A549 (cell line): Measurements from ENCODE around the gene UNC5A. TPM values are rescaled to one million over a fixed set of nuclear protein-coding genes. Genes with fewer than 3 reads are reported as not detected.

Source experiments
- ATAC-seq, 2 experiments: fragments of 200-7000 bp in 1 of 2; fragments of >200 bp in 1 of 2; cut with Nextera tagmentation in 1 of 2; cut with Tn5 transposase in 1 of 2; 3 replicates each; pipeline versions ENCODE4 v1.8.0 to v1.9.1; 2018 to 2020; ENCODE audit warnings: mild to moderate bottlenecking in 1 of 2, moderate library complexity in 1 of 2
- CTCF ChIA-PET: fragments of 300-600 bp; sonication (Branson Sonifier 250); formaldehyde crosslinking; extraction: SDS; loops from one replicate; lab custom pipeline; 2021; ENCODE audit warnings: antibody characterized with exemption, inconsistent platforms; lab: Yijun Ruan, JAX
- POLR2A ChIA-PET: fragments of 350-600 bp; formaldehyde crosslinking; extraction: SDS; loops from one replicate; lab custom pipeline; 2021; ENCODE audit warnings: antibody characterized with exemption, inconsistent platforms; lab: Yijun Ruan, JAX
- DNase-seq, 2 experiments: peaks; one replicate each; pipeline versions ENCODE4 v3.0.0 to v3.0.0-alpha.2; 2011 to 2016; ENCODE audit warnings: low read depth in 1 of 2, low spot score in 1 of 2
- FAIRE-seq: peaks from 2 replicates; lab custom pipeline; 2011; peaks lifted over from hg19 to GRCh38; lab: Jason Lieb, UNC
- H3K27ac ChIP-seq, 2 experiments: fragments of >200 bp; sonication (Bioruptor Twin); formaldehyde crosslinking; 3 replicates each; pipeline ENCODE4 v1.5.1; 2016 to 2017
- H3K4me1 ChIP-seq: fragments of >200 bp; sonication (Bioruptor Twin); formaldehyde crosslinking; 3 replicates; pipeline ENCODE4 v1.6.1; 2016
- H3K4me2 ChIP-seq: fragments of >200 bp; sonication (Bioruptor Twin); formaldehyde crosslinking; 3 replicates; pipeline ENCODE4 v1.6.1; 2016
- H3K4me3 ChIP-seq: fragments of >200 bp; sonication (Bioruptor Twin); formaldehyde crosslinking; 3 replicates; pipeline ENCODE4 v1.5.1; 2016
- H3K9me3 ChIP-seq: fragments of >200 bp; sonication (Bioruptor Twin); formaldehyde crosslinking; 3 replicates; pipeline ENCODE4 v1.6.1; 2016
- CBX2 ChIP-seq: fragments of 200-600 bp; sonication (generic); IDR thresholded peaks from 2 replicates; pipeline ENCODE4 v1.6.1; 2016; ENCODE audit warnings: low read depth, mild to moderate bottlenecking, borderline replicate concordance
- CBX8 ChIP-seq: fragments of 200-600 bp; sonication (generic); IDR thresholded peaks from 2 replicates; pipeline ENCODE4 v1.6.1; 2016
- CHD2 ChIP-seq: fragments of 150-350 bp; IDR thresholded peaks from 2 replicates; pipeline ENCODE4 v1.6.1; 2014; ENCODE audit warnings: low read length; ENCODE audit not compliant: partially characterized antibody
- CHD4 ChIP-seq: fragments of 200-600 bp; sonication (generic); IDR thresholded peaks from 2 replicates; pipeline ENCODE4 v1.6.1; 2016; ENCODE audit warnings: antibody characterized with exemption, mild to moderate bottlenecking, borderline replicate concordance
- EHF ChIP-seq: fragments of 250-450 bp; sonication (Bioruptor Pico); IDR thresholded peaks from 2 replicates; pipeline ENCODE4 v1.5.0; 2020; ENCODE audit warnings: mild to moderate bottlenecking
- EHMT2 ChIP-seq: fragments of 200-600 bp; sonication (generic); IDR thresholded peaks from 2 replicates; pipeline ENCODE4 v1.6.1; 2016; ENCODE audit warnings: antibody characterized with exemption, low read depth, mild to moderate bottlenecking, moderate library complexity
- EP300 ChIP-seq, 2 experiments: fragments of >200 bp; sonication (Bioruptor Twin); formaldehyde crosslinking; IDR thresholded peaks; 2 replicates in 1 of 2; 3 replicates in 1 of 2; pipeline ENCODE4 v1.6.1; 2016 to 2017
- GATA3 ChIP-seq: IDR thresholded peaks from 2 replicates; pipeline ENCODE4 v1.6.1; 2012; ENCODE audit warnings: borderline replicate concordance
- HEYL ChIP-seq: fragments of 250-450 bp; sonication (Bioruptor Pico); IDR thresholded peaks from 2 replicates; pipeline ENCODE4 v1.8.0; 2021; ENCODE audit warnings: mild to moderate bottlenecking, moderate library complexity
- HMGXB4 ChIP-seq: fragments of 250-450 bp; sonication (Bioruptor Pico); IDR thresholded peaks from 2 replicates; pipeline ENCODE4 v1.5.0; 2021; ENCODE audit warnings: mild to moderate bottlenecking, moderate library complexity, borderline replicate concordance
- HOXB13 ChIP-seq: fragments of 250-450 bp; sonication (Bioruptor Pico); IDR thresholded peaks from 2 replicates; pipeline ENCODE4 v1.5.0; 2020; ENCODE audit warnings: low read depth, mild to moderate bottlenecking, moderate library complexity
- JUNB ChIP-seq: fragments of >200 bp; sonication (Bioruptor Twin); formaldehyde crosslinking; IDR thresholded peaks from 2 replicates; pipeline ENCODE4 v1.6.1; 2016
- MAFK ChIP-seq: fragments of 450-650 bp; IDR thresholded peaks from 2 replicates; pipeline ENCODE4 v1.6.1; 2014; ENCODE audit not compliant: partially characterized antibody
- MAZ ChIP-seq: fragments of 150-350 bp; IDR thresholded peaks from 2 replicates; pipeline ENCODE4 v1.6.1; 2014; ENCODE audit warnings: antibody characterized with exemption, low read depth, low read length, borderline replicate concordance
- MYC ChIP-seq: IDR thresholded peaks from 2 replicates; pipeline ENCODE4 v1.6.1; 2012; ENCODE audit warnings: mild to moderate bottlenecking, inconsistent platforms, low read length, improper control_type of control experiment, borderline replicate concordance
- NR3C1 ChIP-seq: fragments of >200 bp; sonication (Bioruptor Twin); formaldehyde crosslinking; IDR thresholded peaks from 3 replicates; pipeline ENCODE4 v1.6.1; 2017
- PBX3 ChIP-seq: IDR thresholded peaks from 2 replicates; pipeline ENCODE4 v1.6.1; 2012
- POLR2A ChIP-seq: IDR thresholded peaks from 2 replicates; pipeline ENCODE4 v1.6.1; 2012; ENCODE audit warnings: mild to moderate bottlenecking, low read length
- RARB ChIP-seq: fragments of 250-450 bp; sonication (Bioruptor Pico); IDR thresholded peaks from 2 replicates; pipeline ENCODE4 v1.8.0; 2021; ENCODE audit warnings: mild to moderate bottlenecking, moderate library complexity
- RCOR1 ChIP-seq: fragments of 150-350 bp; IDR thresholded peaks from 2 replicates; pipeline ENCODE4 v1.6.1; 2014; ENCODE audit warnings: antibody characterized with exemption, low read length, low read depth
- REST ChIP-seq: fragments of 200-600 bp; sonication (generic); IDR thresholded peaks from 2 replicates; pipeline ENCODE4 v1.6.1; 2016; ENCODE audit warnings: antibody characterized with exemption, mild to moderate bottlenecking, moderate library complexity
- SREBF2 ChIP-seq: fragments of 450-650 bp; IDR thresholded peaks from 2 replicates; pipeline ENCODE4 v1.6.1; 2014; ENCODE audit warnings: mild to moderate bottlenecking, moderate library complexity
- TFCP2L1 ChIP-seq: fragments of 250-450 bp; sonication (Bioruptor Pico); IDR thresholded peaks from 2 replicates; pipeline ENCODE4 v1.5.0; 2021; ENCODE audit warnings: mild to moderate bottlenecking
- TP53 ChIP-seq: fragments of 250-450 bp; sonication (Bioruptor Pico); IDR thresholded peaks from 2 replicates; pipeline ENCODE4 v1.5.0; 2021; ENCODE audit warnings: mild to moderate bottlenecking, moderate library complexity
- ZNF302 ChIP-seq: fragments of 250-450 bp; sonication (Bioruptor Pico); IDR thresholded peaks from 2 replicates; pipeline ENCODE4 v1.9.0; 2021; ENCODE audit warnings: inconsistent platforms, mild to moderate bottlenecking, moderate library complexity
- ZSCAN20 ChIP-seq: fragments of 250-450 bp; sonication (Bioruptor Pico); IDR thresholded peaks from 2 replicates; pipeline ENCODE4 v1.8.0; 2022; ENCODE audit warnings: mild to moderate bottlenecking, moderate library complexity
- WGBS: methylation state at CpG from one replicate; pipeline ENCODE4 v1.1.6; 2017; ENCODE audit errors: missing lambda C conversion rate; 5-methylcytosine and 5-hydroxymethylcytosine counted together
- polyA plus RNA-seq, 4 experiments: library from polyadenylated mRNA; depleted of rRNA in 3 of 4; stranded (reverse); fragments of >200 nt; fragmentation: RNase III in 1 of 4; extraction: RNeasy Plus Mini Kit Qiagen cat#74134 plus additional on column Dnase treatment in 1 of 4; gene quantifications; 2 replicates in 3 of 4; 3 replicates in 1 of 4; pipeline ENCODE4 v1.2.3, GENCODE V29; 2011 to 2017
- TF ChIP-seq, protein P1 (sequence below): IDR thresholded peaks from 2 replicates; pipeline ENCODE4 v1.6.1; 2012; ENCODE audit warnings: low read depth, borderline replicate concordance
- TF ChIP-seq, protein P2 (sequence below): fragments of 450-650 bp; IDR thresholded peaks from 2 replicates; pipeline ENCODE4 v1.6.1; 2014; ENCODE audit warnings: antibody characterized with exemption

The UNC5A gene
- polyA plus RNA-seq, 2 of the 4 experiments (the other 2 are of a cell fraction), result 0.03 to 0.14 TPM

- WGBS, result 21% methylated on average over 10 of the region's 10 CpGs
- POLR2A ChIA-PET, result no interaction called here
- Histone ChIP-seq H3K27ac (no peak overlapping the region), H3K4me2 (no peak overlapping the region)
- CTCF ChIA-PET, result no interaction called here
- ATAC-seq (0 out of 6 replicates have a peak, but pooled peaks of 1 of the 2 experiments have one; percentile 17), DNase-seq (no peak)
- no peak for TF ChIP-seq CBX8
- no peak for TF ChIP-seq POLR2A
- TF ChIP-seq RARB (CRISPR knock-in tag), result no peak
- TF ChIP-seq PBX3, result no peak
- TF ChIP-seq, protein P1, sequence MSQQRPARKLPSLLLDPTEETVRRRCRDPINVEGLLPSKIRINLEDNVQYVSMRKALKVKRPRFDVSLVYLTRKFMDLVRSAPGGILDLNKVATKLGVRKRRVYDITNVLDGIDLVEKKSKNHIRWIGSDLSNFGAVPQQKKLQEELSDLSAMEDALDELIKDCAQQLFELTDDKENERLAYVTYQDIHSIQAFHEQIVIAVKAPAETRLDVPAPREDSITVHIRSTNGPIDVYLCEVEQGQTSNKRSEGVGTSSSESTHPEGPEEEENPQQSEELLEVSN, result no peak
- no peak for TF ChIP-seq REST
- TF ChIP-seq SREBF2, result no peak
- no peak for TF ChIP-seq CHD4
- no peak for TF ChIP-seq HMGXB4
- TF ChIP-seq EHF, result no peak
- no peak for TF ChIP-seq GATA3
- no peak for TF ChIP-seq CBX2
- no peak for TF ChIP-seq EP300 (IDR thresholded peaks at IDR 0.05)
- no peak for TF ChIP-seq RCOR1
- no peak for TF ChIP-seq EHMT2
- TF ChIP-seq CHD2, result no peak
- no peak for TF ChIP-seq ZNF302 (CRISPR knock-in tag)
- no peak for TF ChIP-seq TP53 (CRISPR knock-in tag)
- no peak for TF ChIP-seq MAFK
- TF ChIP-seq, all 56 proteins: peak for 0
- FAIRE-seq, result no peak
- Histone ChIP-seq H3K4me3 (no peak overlapping the region), H3K9me3 (peaks cover 23% of the 10 kb centered on the region), H3K4me1 (no peaks in the 10 kb centered on the region)
Measured at GRCh38 chr5:176768174-176768970, 42.0 kb upstream of the UNC5A start.

DNA sequence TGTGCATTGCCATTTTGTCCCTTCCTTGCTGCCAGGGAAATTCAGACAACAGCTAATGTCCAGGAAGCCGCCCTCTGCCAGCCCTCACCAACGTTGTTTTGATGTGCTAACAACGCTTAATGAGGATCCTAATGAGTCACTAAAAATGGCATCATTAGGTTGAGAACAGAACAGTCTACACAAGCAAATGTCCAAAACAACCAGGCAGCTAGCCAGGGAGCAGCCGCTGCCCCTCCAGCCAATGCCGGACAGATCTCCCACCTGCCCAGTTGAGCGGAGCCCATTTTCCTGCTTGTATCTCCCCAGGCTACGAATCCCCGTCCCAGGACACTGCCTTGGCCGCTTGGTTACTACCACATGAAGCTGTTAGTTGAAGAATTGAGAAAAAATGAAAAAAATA is 40.4 kb upstream of the UNC5A start:
- FAIRE-seq (no peak), DNase-seq (no peak), ATAC-seq (no peak)
- peaks cover 18% of the 10 kb centered on the region for H3K9me3 ChIP-seq
- POLR2A ChIA-PET, result interaction anchor here (0.6 to 0.7 kb wide), 2 partner anchors 12 to 172 kb away, joined by 3 read pairs; no protein-coding TSS in a partner anchor
- no peak overlapping the region for H3K4me3 ChIP-seq
- no peaks in the 10 kb centered on the region for H3K4me1 ChIP-seq
- H3K27ac ChIP-seq, result no peak overlapping the region
- CTCF ChIA-PET, result interaction anchor here (1.3 to 3.3 kb wide), 4 partner anchors 11 to 129 kb away, joined by 3 to 14 read pairs (median 4); partner anchors contain the start of gene HK3
- WGBS, result 64% methylated on average over 9 of the region's 9 CpGs
- no peak overlapping the region for H3K4me2 ChIP-seq
- no peak for TF ChIP-seq NR3C1
- no peak for TF ChIP-seq MAZ
- TF ChIP-seq JUNB, result no peak
- no peak for TF ChIP-seq EHF
- no peak for TF ChIP-seq CHD2
- no peak for TF ChIP-seq MYC
- TF ChIP-seq ZSCAN20 (CRISPR knock-in tag), result no peak
- no peak for TF ChIP-seq TFCP2L1 (CRISPR knock-in tag)
- TF ChIP-seq HOXB13 (CRISPR knock-in tag), result no peak
- TF ChIP-seq, protein P2, sequence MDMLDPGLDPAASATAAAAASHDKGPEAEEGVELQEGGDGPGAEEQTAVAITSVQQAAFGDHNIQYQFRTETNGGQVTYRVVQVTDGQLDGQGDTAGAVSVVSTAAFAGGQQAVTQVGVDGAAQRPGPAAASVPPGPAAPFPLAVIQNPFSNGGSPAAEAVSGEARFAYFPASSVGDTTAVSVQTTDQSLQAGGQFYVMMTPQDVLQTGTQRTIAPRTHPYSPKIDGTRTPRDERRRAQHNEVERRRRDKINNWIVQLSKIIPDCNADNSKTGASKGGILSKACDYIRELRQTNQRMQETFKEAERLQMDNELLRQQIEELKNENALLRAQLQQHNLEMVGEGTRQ, result no peak
- TF ChIP-seq HMGXB4, result no peak
- TF ChIP-seq HEYL (CRISPR knock-in tag), result no peak
- no peak for TF ChIP-seq ZNF302 (CRISPR knock-in tag)
